ENCODE measurements around the gene ZGPAT. TPM values are rescaled to one million over a fixed set of nuclear protein-coding genes. Genes with fewer than 3 reads are reported as not detected.

Gene ZGPAT
- total and polyA plus RNA-seq, 2 of the 13 experiments (the other 11 are each of a cell fraction or from before 2014, with no cell fraction given), result 23.0 to 41.9 TPM

DNA sequence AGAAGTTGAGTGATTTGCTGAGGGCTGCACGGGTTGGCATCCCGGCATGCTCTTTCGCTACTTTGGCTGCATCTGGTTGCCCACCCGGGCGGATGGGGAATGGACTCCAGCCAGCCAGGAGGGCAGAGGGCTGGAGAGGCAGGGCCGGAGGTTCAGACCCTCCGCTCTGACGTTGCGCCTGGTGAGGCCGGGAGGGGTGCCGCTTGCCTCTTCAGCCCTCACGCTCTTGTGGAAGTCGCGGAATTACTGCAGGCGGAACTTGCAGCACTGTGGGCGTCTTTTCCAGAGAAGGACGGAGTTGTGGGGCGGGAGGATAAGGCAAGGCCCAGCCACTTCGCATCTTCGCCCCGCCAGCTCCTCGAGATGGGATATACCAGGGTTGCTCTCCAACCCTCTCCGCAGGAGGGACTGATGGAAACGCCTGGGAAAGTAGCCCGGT is 49.1 kb upstream of the ZGPAT start (continued):
- TF ChIP-seq, protein P1, sequence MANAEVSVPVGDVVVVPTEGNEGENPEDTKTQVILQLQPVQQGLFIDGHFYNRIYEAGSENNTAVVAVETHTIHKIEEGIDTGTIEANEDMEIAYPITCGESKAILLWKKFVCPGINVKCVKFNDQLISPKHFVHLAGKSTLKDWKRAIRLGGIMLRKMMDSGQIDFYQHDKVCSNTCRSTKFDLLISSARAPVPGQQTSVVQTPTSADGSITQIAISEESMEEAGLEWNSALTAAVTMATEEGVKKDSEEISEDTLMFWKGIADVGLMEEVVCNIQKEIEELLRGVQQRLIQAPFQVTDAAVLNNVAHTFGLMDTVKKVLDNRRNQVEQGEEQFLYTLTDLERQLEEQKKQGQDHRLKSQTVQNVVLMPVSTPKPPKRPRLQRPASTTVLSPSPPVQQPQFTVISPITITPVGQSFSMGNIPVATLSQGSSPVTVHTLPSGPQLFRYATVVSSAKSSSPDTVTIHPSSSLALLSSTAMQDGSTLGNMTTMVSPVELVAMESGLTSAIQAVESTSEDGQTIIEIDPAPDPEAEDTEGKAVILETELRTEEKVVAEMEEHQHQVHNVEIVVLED (CRISPR knock-in tag; IDR thresholded peaks at IDR 0.05; ENCODE audit: borderline replicate concordance), result peak; percentile 12; the same call in 1 of the 2 replicates
- no peak for TF ChIP-seq CBX2 (IDR thresholded peaks at IDR 0.05; ENCODE audit: low read depth, low read length)
- no peak for TF ChIP-seq CBX2 (CRISPR knock-in tag; IDR thresholded peaks at IDR 0.05; ENCODE audit: low read depth)
- TF ChIP-seq MATR3 (CRISPR knock-in tag; IDR thresholded peaks at IDR 0.05), result peak; percentile 49; the same call in 1 of the 2 replicates
- TF ChIP-seq ZNF878 (CRISPR knock-in tag; IDR thresholded peaks at IDR 0.05), result no peak
- no peak for TF ChIP-seq CENPX (CRISPR knock-in tag; IDR thresholded peaks at IDR 0.05)
- TF ChIP-seq CREB3 (CRISPR knock-in tag; IDR thresholded peaks at IDR 0.05), result no peak
- TF ChIP-seq RAD21 (CRISPR knock-in tag; IDR thresholded peaks at IDR 0.05), result no peak
- TF ChIP-seq TBX2 (CRISPR knock-in tag; IDR thresholded peaks at IDR 0.05; ENCODE audit: borderline replicate concordance), result peak; percentile 57; the same call in 1 of the 2 replicates
- TF ChIP-seq CHCHD3 (CRISPR knock-in tag; IDR thresholded peaks at IDR 0.05), result 0 out of 2 replicates have a peak, but pooled peaks have one; percentile 12
- TF ChIP-seq ZNF441 (CRISPR knock-in tag; IDR thresholded peaks at IDR 0.05; ENCODE audit: borderline replicate concordance), result peak; percentile 37; the same call in 1 of the 2 replicates
- TF ChIP-seq ZNF766 (CRISPR knock-in tag; IDR thresholded peaks at IDR 0.05; ENCODE audit: borderline replicate concordance), result 0 out of 2 replicates have a peak, but pooled peaks have one; percentile 24
- no peak for TF ChIP-seq GATA4 (IDR thresholded peaks at IDR 0.05; ENCODE audit: borderline replicate concordance, low read depth)
- no peak for TF ChIP-seq CBX5 (CRISPR knock-in tag; IDR thresholded peaks at IDR 0.05; ENCODE audit: borderline replicate concordance)
- no peak; the same call in 1 of the 2 replicates for TF ChIP-seq ZNF788 (CRISPR knock-in tag; IDR thresholded peaks at IDR 0.05; ENCODE audit: borderline replicate concordance)
- no peak for TF ChIP-seq ZNF746 (CRISPR knock-in tag; IDR thresholded peaks at IDR 0.05)
- no peak for TF ChIP-seq ELK4 (CRISPR knock-in tag; IDR thresholded peaks at IDR 0.05; ENCODE audit: borderline replicate concordance)
- TF ChIP-seq SATB2 (CRISPR knock-in tag; IDR thresholded peaks at IDR 0.05), result no peak
- no peak for TF ChIP-seq XBP1 (CRISPR knock-in tag; IDR thresholded peaks at IDR 0.05)
- TF ChIP-seq HES4 (CRISPR knock-in tag; IDR thresholded peaks at IDR 0.05; ENCODE audit: borderline replicate concordance), result peak; percentile 47; the same call in 1 of the 2 replicates
- TF ChIP-seq, protein P2, sequence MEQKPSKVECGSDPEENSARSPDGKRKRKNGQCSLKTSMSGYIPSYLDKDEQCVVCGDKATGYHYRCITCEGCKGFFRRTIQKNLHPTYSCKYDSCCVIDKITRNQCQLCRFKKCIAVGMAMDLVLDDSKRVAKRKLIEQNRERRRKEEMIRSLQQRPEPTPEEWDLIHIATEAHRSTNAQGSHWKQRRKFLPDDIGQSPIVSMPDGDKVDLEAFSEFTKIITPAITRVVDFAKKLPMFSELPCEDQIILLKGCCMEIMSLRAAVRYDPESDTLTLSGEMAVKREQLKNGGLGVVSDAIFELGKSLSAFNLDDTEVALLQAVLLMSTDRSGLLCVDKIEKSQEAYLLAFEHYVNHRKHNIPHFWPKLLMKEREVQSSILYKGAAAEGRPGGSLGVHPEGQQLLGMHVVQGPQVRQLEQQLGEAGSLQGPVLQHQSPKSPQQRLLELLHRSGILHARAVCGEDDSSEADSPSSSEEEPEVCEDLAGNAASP (CRISPR knock-in tag; IDR thresholded peaks at IDR 0.05; ENCODE audit: borderline replicate concordance), result no peak
- TF ChIP-seq MAFG (CRISPR knock-in tag; IDR thresholded peaks at IDR 0.05), result no peak
- TF ChIP-seq ZNF382 (CRISPR knock-in tag; IDR thresholded peaks at IDR 0.05; ENCODE audit: borderline replicate concordance), result no peak
- TF ChIP-seq, protein P3, sequence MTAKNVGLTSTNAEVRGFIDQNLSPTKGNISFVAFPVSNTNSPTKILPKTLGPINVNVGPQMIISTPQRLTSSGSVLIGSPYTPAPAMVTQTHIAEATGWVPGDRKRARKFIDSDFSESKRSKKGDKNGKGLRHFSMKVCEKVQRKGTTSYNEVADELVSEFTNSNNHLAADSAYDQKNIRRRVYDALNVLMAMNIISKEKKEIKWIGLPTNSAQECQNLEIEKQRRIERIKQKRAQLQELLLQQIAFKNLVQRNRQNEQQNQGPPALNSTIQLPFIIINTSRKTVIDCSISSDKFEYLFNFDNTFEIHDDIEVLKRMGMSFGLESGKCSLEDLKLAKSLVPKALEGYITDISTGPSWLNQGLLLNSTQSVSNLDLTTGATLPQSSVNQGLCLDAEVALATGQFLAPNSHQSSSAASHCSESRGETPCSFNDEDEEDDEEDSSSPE (CRISPR knock-in tag; IDR thresholded peaks at IDR 0.05), result no peak
- TF ChIP-seq ZSCAN29 (CRISPR knock-in tag; conservative IDR thresholded peaks at IDR 0.05), result no peak
- no peak for TF ChIP-seq ZNF234 (CRISPR knock-in tag; conservative IDR thresholded peaks at IDR 0.05)
